Loucy (cell line): Measurements from ENCODE around the gene ROBO1.

ENCODE experiments used
- H2AFZ ChIP-seq: fragments of 200-600 bp; sonication (generic); 2 replicates; pipeline ENCODE4 v1.6.0; 2016; ENCODE audit warnings: antibody characterized with exemption, mild to moderate bottlenecking, low read length, moderate library complexity
- H3F3A ChIP-seq: fragments of 200-600 bp; 2 replicates; pipeline ENCODE4 v1.6.0; 2016; ENCODE audit warnings: antibody characterized with exemption, low read depth, mild to moderate bottlenecking
- H3K27me3 ChIP-seq: fragments of 200-600 bp; sonication (generic); 2 replicates; pipeline ENCODE4 v1.6.1; 2014; ENCODE audit warnings: low read length, mild to moderate bottlenecking; ENCODE audit not compliant: insufficient read depth, poor library complexity, severe bottlenecking
- H3K36me3 ChIP-seq: fragments of 200-600 bp; sonication (generic); 2 replicates; pipeline ENCODE4 v1.6.1; 2016; ENCODE audit warnings: low read length; ENCODE audit not compliant: insufficient read depth
- H3K4me1 ChIP-seq: fragments of 200-600 bp; sonication (generic); 2 replicates; pipeline ENCODE4 v1.5.1; 2014; ENCODE audit warnings: low read length, mild to moderate bottlenecking; ENCODE audit not compliant: insufficient read depth, poor library complexity, severe bottlenecking
- H3K4me2 ChIP-seq: fragments of 200-600 bp; sonication (generic); 2 replicates; pipeline ENCODE4 v1.6.0; 2014; ENCODE audit warnings: antibody characterized with exemption, low read length, low read depth, mild to moderate bottlenecking; ENCODE audit not compliant: poor library complexity, severe bottlenecking
- H3K4me3 ChIP-seq: fragments of 200-600 bp; sonication (generic); 2 replicates; pipeline ENCODE4 v1.5.1; 2014; ENCODE audit warnings: low read length, mild to moderate bottlenecking, mixed read lengths; ENCODE audit not compliant: poor library complexity, severe bottlenecking
- H3K79me2 ChIP-seq: fragments of 200-600 bp; sonication (generic); 2 replicates; pipeline ENCODE4 v1.6.1; 2014; ENCODE audit warnings: low read length; ENCODE audit not compliant: insufficient read depth
- H3K9ac ChIP-seq: fragments of 200-600 bp; sonication (generic); 2 replicates; pipeline ENCODE4 v1.6.0; 2014; ENCODE audit warnings: mild to moderate bottlenecking, low read depth, low read length, moderate library complexity; ENCODE audit not compliant: poor library complexity, severe bottlenecking
- H3K9me2 ChIP-seq: fragments of 200-600 bp; sonication (generic); replicated peaks from 2 replicates; pipeline ENCODE4 v1.6.1; 2016; ENCODE audit warnings: low read depth, low read length, mixed read lengths
- H3K9me3 ChIP-seq: fragments of 200-600 bp; sonication (generic); 2 replicates; pipeline ENCODE4 v1.6.1; 2014; ENCODE audit warnings: mild to moderate bottlenecking, antibody characterized with exemption, low read length, low read depth; ENCODE audit not compliant: insufficient read depth
- H4K20me1 ChIP-seq: fragments of 200-600 bp; sonication (generic); 2 replicates; pipeline ENCODE4 v1.6.0; 2014; ENCODE audit warnings: antibody characterized with exemption, low read length, mild to moderate bottlenecking; ENCODE audit not compliant: insufficient read depth, poor library complexity, severe bottlenecking
- EZH2phosphoT487 ChIP-seq: fragments of 200-600 bp; IDR thresholded peaks from 2 replicates; pipeline ENCODE4 v1.6.1; 2018; ENCODE audit warnings: antibody characterized with exemption, mild to moderate bottlenecking, moderate library complexity, borderline replicate concordance
- TF ChIP-seq, protein P1 (sequence below): fragments of 200-600 bp; sonication (generic); conservative IDR thresholded peaks from 2 replicates; pipeline ENCODE4 v1.5.1; 2014; ENCODE audit warnings: mild to moderate bottlenecking, antibody characterized with exemption, low read length

ROBO1 gene

GRCh38 chr3:79148786-79149185 is 619.0 kb downstream of the ROBO1 start:
- no peaks in the 10 kb centered on the region for H3K36me3 ChIP-seq
- H3K9me2 ChIP-seq: no peaks in the 10 kb centered on the region
- H3K4me3 ChIP-seq: no peak overlapping the region
- no peaks in the 10 kb centered on the region for H3K79me2 ChIP-seq
- H3K9ac ChIP-seq: no peak overlapping the region
- H3K9me3 ChIP-seq: no peaks in the 10 kb centered on the region
- no peaks in the 10 kb centered on the region for H3K27me3 ChIP-seq
- H2AFZ ChIP-seq: no peak overlapping the region
- H4K20me1 ChIP-seq: no peaks in the 10 kb centered on the region
- H3F3A ChIP-seq: no peaks in the 10 kb centered on the region
- H3K4me2 ChIP-seq: no peak overlapping the region
- TF ChIP-seq EZH2phosphoT487: no peak
- TF ChIP-seq, protein P1, sequence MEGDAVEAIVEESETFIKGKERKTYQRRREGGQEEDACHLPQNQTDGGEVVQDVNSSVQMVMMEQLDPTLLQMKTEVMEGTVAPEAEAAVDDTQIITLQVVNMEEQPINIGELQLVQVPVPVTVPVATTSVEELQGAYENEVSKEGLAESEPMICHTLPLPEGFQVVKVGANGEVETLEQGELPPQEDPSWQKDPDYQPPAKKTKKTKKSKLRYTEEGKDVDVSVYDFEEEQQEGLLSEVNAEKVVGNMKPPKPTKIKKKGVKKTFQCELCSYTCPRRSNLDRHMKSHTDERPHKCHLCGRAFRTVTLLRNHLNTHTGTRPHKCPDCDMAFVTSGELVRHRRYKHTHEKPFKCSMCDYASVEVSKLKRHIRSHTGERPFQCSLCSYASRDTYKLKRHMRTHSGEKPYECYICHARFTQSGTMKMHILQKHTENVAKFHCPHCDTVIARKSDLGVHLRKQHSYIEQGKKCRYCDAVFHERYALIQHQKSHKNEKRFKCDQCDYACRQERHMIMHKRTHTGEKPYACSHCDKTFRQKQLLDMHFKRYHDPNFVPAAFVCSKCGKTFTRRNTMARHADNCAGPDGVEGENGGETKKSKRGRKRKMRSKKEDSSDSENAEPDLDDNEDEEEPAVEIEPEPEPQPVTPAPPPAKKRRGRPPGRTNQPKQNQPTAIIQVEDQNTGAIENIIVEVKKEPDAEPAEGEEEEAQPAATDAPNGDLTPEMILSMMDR: no peak
- H3K4me1 ChIP-seq: no peaks in the 10 kb centered on the region

GRCh38 chr3:79146024-79146423 is 621.8 kb downstream of the ROBO1 start:
- H3F3A ChIP-seq: no peaks in the 10 kb centered on the region
- no peak overlapping the region for H3K4me2 ChIP-seq
- TF ChIP-seq EZH2phosphoT487: no peak
- TF ChIP-seq, protein P1: no peak
- H3K4me1 ChIP-seq: no peaks in the 10 kb centered on the region
- H3K9ac ChIP-seq: no peak overlapping the region
- no peak overlapping the region for H3K4me3 ChIP-seq
- H2AFZ ChIP-seq: no peak overlapping the region
- H3K9me3 ChIP-seq: no peaks in the 10 kb centered on the region
- no peaks in the 10 kb centered on the region for H3K9me2 ChIP-seq
- no peaks in the 10 kb centered on the region for H4K20me1 ChIP-seq
- no peaks in the 10 kb centered on the region for H3K27me3 ChIP-seq
- H3K79me2 ChIP-seq: no peaks in the 10 kb centered on the region
- H3K36me3 ChIP-seq: no peaks in the 10 kb centered on the region

GRCh38 chr3:79140708-79141107 is 627.1 kb downstream of the ROBO1 start:
- Histone ChIP-seq H3K4me3 (no peak overlapping the region), H3K9me2 (no peaks in the 10 kb centered on the region), H2AFZ (no peak overlapping the region), H3K36me3 (no peaks in the 10 kb centered on the region), H3K9me3 (no peaks in the 10 kb centered on the region), H3K79me2 (no peaks in the 10 kb centered on the region), H3K9ac (no peak overlapping the region), H3K27me3 (no peaks in the 10 kb centered on the region), H4K20me1 (no peaks in the 10 kb centered on the region), H3F3A (no peaks in the 10 kb centered on the region), H3K4me2 (no peak overlapping the region), H3K4me1 (no peaks in the 10 kb centered on the region)
- TF ChIP-seq, protein P1: no peak
- no peak for TF ChIP-seq EZH2phosphoT487
